ENCODE data around the gene TNFAIP8L2.

GRCh38 chr1:151142411-151143056, 13.9 kb upstream of the TNFAIP8L2 start:
- TF ChIP-seq, protein P1, sequence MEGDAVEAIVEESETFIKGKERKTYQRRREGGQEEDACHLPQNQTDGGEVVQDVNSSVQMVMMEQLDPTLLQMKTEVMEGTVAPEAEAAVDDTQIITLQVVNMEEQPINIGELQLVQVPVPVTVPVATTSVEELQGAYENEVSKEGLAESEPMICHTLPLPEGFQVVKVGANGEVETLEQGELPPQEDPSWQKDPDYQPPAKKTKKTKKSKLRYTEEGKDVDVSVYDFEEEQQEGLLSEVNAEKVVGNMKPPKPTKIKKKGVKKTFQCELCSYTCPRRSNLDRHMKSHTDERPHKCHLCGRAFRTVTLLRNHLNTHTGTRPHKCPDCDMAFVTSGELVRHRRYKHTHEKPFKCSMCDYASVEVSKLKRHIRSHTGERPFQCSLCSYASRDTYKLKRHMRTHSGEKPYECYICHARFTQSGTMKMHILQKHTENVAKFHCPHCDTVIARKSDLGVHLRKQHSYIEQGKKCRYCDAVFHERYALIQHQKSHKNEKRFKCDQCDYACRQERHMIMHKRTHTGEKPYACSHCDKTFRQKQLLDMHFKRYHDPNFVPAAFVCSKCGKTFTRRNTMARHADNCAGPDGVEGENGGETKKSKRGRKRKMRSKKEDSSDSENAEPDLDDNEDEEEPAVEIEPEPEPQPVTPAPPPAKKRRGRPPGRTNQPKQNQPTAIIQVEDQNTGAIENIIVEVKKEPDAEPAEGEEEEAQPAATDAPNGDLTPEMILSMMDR (IDR thresholded peaks at IDR 0.05): no peak
- no peak for TF ChIP-seq EP300 (IDR thresholded peaks at IDR 0.05)
- TF ChIP-seq MAZ (IDR thresholded peaks at IDR 0.05; ENCODE audit: borderline replicate concordance, low read depth, low read length): no peak
- TF ChIP-seq POLR2A (IDR thresholded peaks at IDR 0.05; ENCODE audit: low read length): no peak

Measured in A549 (cell line).